ENCODE data around the gene CIAO2B. TPM values are rescaled to one million over a fixed set of nuclear protein-coding genes. Genes with fewer than 3 reads are reported as not detected.
"Not testable (repeated sequence)": the region's sequence is repeated elsewhere in the genome, so short reads cannot be mapped to it uniquely, and the experiment has no call there.

Gene CIAO2B
- polyA plus RNA-seq, 1 donor (not counting 4 experiments of a cell fraction or from before 2014, with no cell fraction given), result 105 TPM

GRCh38 chr16:66936462-66936861, 2.3 kb upstream of the CIAO2B start:
- Histone ChIP-seq H3K9ac (ENCODE audit: control insufficient read depth, extremely low read depth, insufficient read depth, low read length) (peak overlapping the region; percentile 95), H3K36me3 (ENCODE audit: control insufficient read depth in 2 of 2, extremely low read depth in 1 of 2, insufficient read depth in 2 of 2, low read length in 2 of 2) (peaks cover 36 to 46% of the 10 kb centered on the region in 2 experiments), H2AFZ (ENCODE audit: control insufficient read depth, low read length) (no peak overlapping the region), H3K4me3 (ENCODE audit: control insufficient read depth in 2 of 3, extremely low read depth in 1 of 3, insufficient read depth in 2 of 3, low read depth in 1 of 3, low read length in 3 of 3) (peak overlapping the region; percentile 72 to 86 (median 77)), H3K9me1 (ENCODE audit: control insufficient read depth, extremely low read depth, insufficient read depth, low read length) (peaks cover 5% of the 10 kb centered on the region), H3K27ac (ENCODE audit: control insufficient read depth, insufficient read depth, low read length) (no peak overlapping the region), H3K4me1 (ENCODE audit: control insufficient read depth, extremely low read depth, insufficient read depth, low read length) (peaks cover 18% of the 10 kb centered on the region), H3K27me3 (ENCODE audit: control insufficient read depth, extremely low read depth, insufficient read depth, low read length) (no peaks in the 10 kb centered on the region), H4K20me1 (ENCODE audit: control insufficient read depth, extremely low read depth, insufficient read depth, low read length) (peaks cover 8% of the 10 kb centered on the region), H3K79me2 (ENCODE audit: control insufficient read depth, insufficient read depth, low read length) (peaks cover 52% of the 10 kb centered on the region), H3K4me2 (ENCODE audit: control insufficient read depth, extremely low read depth, insufficient read depth, low read depth, low read length) (peak overlapping the region; percentile 94), H3K9me3 (ENCODE audit: control insufficient read depth, low read depth, low read length) (no peaks in the 10 kb centered on the region)
- FAIRE-seq (peak; percentile 52), DNase-seq (ENCODE audit: low read depth, low spot score) (no peak)
- dilution Hi-C loops (cut with MboI; ENCODE audit: extremely low pct_ligation_motif_present, low sequenced_read_pairs), result no loop called here
- TF ChIP-seq EZH2 (IDR thresholded peaks at IDR 0.05; ENCODE audit: low read length) (no peak), CTCF (optimal IDR thresholded peaks at IDR 0.05 in 1 of 3, IDR thresholded peaks at IDR 0.05 in 1 of 3, conservative IDR thresholded peaks at IDR 0.05 in 1 of 3; ENCODE audit: extremely low read depth in 1 of 3, insufficient read depth in 2 of 3, low read length in 3 of 3) (no peak)

GRCh38 chr16:66935314-66936011, 1.3 kb upstream of the CIAO2B start, which contains the start of gene CES2:
TSS of gene CES2 (plus strand) at chr16:66935516. CDS start at chr16:66935636, 120 bp downstream.
- Histone ChIP-seq H3K36me3 (ENCODE audit: control insufficient read depth in 2 of 2, extremely low read depth in 1 of 2, insufficient read depth in 2 of 2, low read length in 2 of 2) (peaks cover 27 to 36% of the 10 kb centered on the region in 2 experiments), H3K9ac (ENCODE audit: control insufficient read depth, extremely low read depth, insufficient read depth, low read length) (peak within 1 kb of the TSS; percentile 95), H3K4me2 (ENCODE audit: control insufficient read depth, extremely low read depth, insufficient read depth, low read depth, low read length) (peak within 1 kb of the TSS; percentile 94), H3K4me3 (ENCODE audit: control insufficient read depth in 2 of 3, extremely low read depth in 1 of 3, insufficient read depth in 2 of 3, low read depth in 1 of 3, low read length in 3 of 3) (peak within 1 kb of the TSS; percentile 72 to 86 (median 77)), H4K20me1 (ENCODE audit: control insufficient read depth, extremely low read depth, insufficient read depth, low read length) (peaks cover 8% of the 10 kb centered on the region), H2AFZ (ENCODE audit: control insufficient read depth, low read length) (peak within 1 kb of the TSS; percentile 87), H3K79me2 (ENCODE audit: control insufficient read depth, insufficient read depth, low read length) (peaks cover 52% of the 10 kb centered on the region), H3K9me3 (ENCODE audit: control insufficient read depth, low read depth, low read length) (no peaks in the 10 kb centered on the region), H3K9me1 (ENCODE audit: control insufficient read depth, extremely low read depth, insufficient read depth, low read length) (peaks cover 5% of the 10 kb centered on the region), H3K27me3 (ENCODE audit: control insufficient read depth, extremely low read depth, insufficient read depth, low read length) (no peaks in the 10 kb centered on the region), H3K4me1 (ENCODE audit: control insufficient read depth, extremely low read depth, insufficient read depth, low read length) (peaks cover 18% of the 10 kb centered on the region), H3K27ac (ENCODE audit: control insufficient read depth, insufficient read depth, low read length) (peak within 1 kb of the TSS; percentile 76)
- TF ChIP-seq CTCF (optimal IDR thresholded peaks at IDR 0.05 in 1 of 3, IDR thresholded peaks at IDR 0.05 in 1 of 3, conservative IDR thresholded peaks at IDR 0.05 in 1 of 3; ENCODE audit: extremely low read depth in 1 of 3, insufficient read depth in 2 of 3, low read length in 3 of 3) (no peak), EZH2 (IDR thresholded peaks at IDR 0.05; ENCODE audit: low read length) (no peak)
- dilution Hi-C loops (cut with MboI; ENCODE audit: extremely low pct_ligation_motif_present, low sequenced_read_pairs), result no loop called here
- DNase-seq (ENCODE audit: low read depth, low spot score) (peak; percentile 57), FAIRE-seq (peak; percentile 89)

GRCh38 chr16:66934839-66935313, 674 bp upstream of the CIAO2B start:
- Histone ChIP-seq H3K4me1 (ENCODE audit: control insufficient read depth, extremely low read depth, insufficient read depth, low read length) (peaks cover 18% of the 10 kb centered on the region), H3K27ac (ENCODE audit: control insufficient read depth, insufficient read depth, low read length) (peak overlapping the region; percentile 76), H2AFZ (ENCODE audit: control insufficient read depth, low read length) (peak overlapping the region; percentile 87), H3K36me3 (ENCODE audit: control insufficient read depth in 2 of 2, extremely low read depth in 1 of 2, insufficient read depth in 2 of 2, low read length in 2 of 2) (peaks cover 22 to 31% of the 10 kb centered on the region in 2 experiments), H3K79me2 (ENCODE audit: control insufficient read depth, insufficient read depth, low read length) (peaks cover 49% of the 10 kb centered on the region), H3K9ac (ENCODE audit: control insufficient read depth, extremely low read depth, insufficient read depth, low read length) (peak overlapping the region; percentile 95), H3K4me2 (ENCODE audit: control insufficient read depth, extremely low read depth, insufficient read depth, low read depth, low read length) (peak overlapping the region; percentile 94), H3K4me3 (ENCODE audit: control insufficient read depth in 2 of 3, extremely low read depth in 1 of 3, insufficient read depth in 2 of 3, low read depth in 1 of 3, low read length in 3 of 3) (peak overlapping the region; percentile 72 to 86 (median 77))
- peak; percentile 69 for FAIRE-seq
- H3K9me1 ChIP-seq (ENCODE audit: control insufficient read depth, extremely low read depth, insufficient read depth, low read length); DNase-seq (ENCODE audit: low read depth, low spot score); H3K9me3 ChIP-seq (ENCODE audit: control insufficient read depth, low read depth, low read length); H3K27me3 ChIP-seq (ENCODE audit: control insufficient read depth, extremely low read depth, insufficient read depth, low read length); H4K20me1 ChIP-seq (ENCODE audit: control insufficient read depth, extremely low read depth, insufficient read depth, low read length); dilution Hi-C loops (cut with MboI; ENCODE audit: extremely low pct_ligation_motif_present, low sequenced_read_pairs): not testable (repeated sequence)

Data from keratinocyte (primary cell).